Measurements from ENCODE around the gene NT5C1A.

NT5C1A gene

DNA sequence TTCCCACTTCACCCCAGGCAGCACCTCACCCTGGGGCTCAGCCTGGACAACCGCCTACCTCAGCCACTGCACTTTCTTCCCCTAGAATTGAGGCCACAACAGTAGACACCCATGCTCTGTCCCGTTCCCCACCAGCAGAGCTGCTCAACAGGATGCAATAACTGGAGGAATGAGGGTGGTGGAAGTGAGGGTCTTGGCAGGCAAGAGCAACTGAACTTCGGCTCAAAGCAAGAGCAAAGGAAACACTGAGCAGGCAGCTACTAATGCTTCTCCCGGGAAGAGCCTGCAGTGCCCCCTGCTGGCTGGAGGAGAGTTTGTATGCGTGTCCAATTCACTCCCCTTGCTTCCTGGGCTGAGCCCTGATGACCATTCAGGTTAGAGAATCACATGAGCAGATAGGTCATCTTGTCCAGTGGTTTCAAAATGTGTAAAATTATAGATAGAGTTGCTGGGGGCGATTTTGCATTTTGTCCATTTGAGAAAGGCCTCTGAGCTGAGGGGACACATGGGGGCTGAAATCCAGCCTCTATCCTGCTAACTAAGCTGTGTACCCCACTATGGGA lies 13.9 kb downstream of the NT5C1A start:
- peak; percentile 80 to 84 for DNase-seq

DNA sequence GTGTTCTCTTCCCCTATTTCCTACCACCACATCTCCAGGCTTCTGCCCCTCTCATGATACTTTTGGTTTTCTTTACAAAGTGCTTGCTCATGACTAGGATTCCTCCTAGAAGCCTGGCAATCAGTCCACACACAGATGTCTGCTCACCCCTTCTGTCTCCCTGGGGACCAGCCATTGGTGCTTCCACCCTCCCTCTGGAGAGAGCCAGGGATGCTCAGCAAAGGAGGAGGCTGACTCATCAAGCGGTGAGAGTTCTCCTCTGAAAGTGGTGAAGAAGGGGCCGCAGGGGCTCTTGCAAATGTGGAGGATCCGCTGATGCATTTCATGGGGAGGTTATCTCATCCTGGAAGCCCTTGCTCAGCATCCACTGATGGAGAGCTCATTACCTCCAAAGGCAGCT lies 14.5 kb downstream of the NT5C1A start:
- DNase-seq = no peak

DNA sequence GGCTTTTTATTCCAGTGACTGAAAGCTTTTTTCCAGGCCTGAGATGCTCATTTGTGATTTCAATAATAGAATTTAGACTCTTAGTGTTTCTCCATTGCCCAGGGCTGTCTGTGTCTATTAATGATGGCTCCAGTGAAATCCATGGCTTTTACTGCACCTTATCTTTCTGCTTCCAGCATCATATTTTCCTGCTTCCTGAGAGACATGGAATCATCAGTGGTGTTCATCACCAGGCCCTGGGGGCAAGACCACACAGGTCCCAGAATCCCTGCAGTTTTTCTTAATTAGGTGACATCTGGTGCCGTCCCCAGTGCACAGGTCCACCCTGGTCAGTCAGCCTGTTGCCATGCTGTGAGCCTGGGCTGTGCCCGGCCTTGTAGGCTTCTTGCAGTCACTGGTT lies 15.5 kb downstream of the NT5C1A start:
- no peak for DNase-seq

DNA sequence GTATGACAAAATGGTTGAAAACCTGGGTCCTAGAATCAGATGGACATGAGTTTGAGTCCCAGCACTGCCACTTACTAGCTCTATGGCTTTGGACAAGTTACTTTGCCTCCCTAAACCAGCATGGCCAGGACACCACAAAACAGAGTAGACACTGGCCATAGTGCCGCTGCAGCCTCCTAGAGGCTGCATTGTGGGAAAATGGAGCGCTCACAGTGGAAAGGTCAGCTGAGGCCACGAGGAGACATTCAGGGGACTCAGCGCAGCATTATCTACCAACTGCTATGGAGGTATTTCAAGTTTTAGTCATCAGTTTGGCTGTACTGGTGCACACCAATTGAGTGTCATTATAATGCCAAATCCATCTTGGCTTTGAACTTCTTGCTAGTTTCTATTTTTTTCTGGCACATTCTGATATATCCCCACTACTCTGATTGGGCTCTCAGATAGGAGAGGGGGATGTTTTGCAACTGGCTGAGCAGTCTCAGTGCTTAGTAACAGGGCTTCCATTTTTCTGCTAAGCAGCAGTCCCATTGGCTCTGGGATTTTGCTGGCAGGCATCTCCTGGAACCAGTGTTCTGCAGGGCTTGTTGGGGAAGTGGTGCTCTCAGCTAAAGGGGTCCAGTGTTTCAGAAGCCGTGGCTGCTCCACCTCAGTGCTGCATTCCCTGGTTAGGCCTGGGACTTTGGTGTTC lies 16.2 kb downstream of the NT5C1A start:
- no peak for DNase-seq

- no peak for DNase-seq
These were observed 17.6 kb downstream of the NT5C1A start for GRCh38 chr1:39654291-39654690.

GRCh38 chr1:39653546-39654031 lies 18.3 kb downstream of the NT5C1A start:
- DNase-seq = peak; percentile 74 to 78

DNA sequence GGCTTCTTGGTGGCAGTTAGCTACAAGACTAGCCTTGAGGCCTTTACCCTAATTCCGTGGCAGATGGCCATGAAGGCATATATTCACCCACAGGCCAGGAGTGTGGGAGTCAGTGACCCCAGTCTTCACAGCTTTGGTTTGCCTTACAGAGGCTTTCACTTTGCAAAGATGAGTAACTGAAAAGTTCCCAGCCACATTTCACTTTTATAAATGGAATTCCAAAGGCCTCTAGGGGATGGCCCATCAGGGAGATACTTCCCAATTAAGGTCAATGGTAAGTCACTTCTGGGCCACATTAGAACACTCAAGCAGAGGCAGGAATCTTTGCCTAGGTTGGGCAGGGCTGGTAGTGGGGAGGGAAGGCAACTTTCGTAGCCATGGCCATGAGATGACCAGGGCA lies 19.4 kb downstream of the NT5C1A start:
- DNase-seq = no peak

DNA sequence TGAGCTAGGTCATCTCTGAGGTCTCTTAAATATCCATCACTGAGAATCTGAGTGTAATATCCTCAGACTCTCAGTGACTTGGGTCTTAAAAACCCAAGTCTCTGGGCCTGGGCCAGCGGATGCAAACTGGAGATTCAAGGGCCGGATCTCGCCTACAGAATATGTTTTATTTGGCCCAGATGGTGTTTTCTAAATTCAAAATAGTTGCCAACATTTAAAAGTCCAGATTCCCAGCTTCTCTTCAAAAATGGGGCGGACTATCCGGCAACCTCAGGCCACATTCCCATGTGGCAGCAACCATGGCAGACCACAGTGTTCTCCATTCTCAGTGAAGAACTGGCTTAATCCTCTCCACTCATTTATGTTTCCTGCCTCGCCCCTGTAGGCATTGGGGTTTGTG lies 19.8 kb downstream of the NT5C1A start:
- no peak for DNase-seq

DNA sequence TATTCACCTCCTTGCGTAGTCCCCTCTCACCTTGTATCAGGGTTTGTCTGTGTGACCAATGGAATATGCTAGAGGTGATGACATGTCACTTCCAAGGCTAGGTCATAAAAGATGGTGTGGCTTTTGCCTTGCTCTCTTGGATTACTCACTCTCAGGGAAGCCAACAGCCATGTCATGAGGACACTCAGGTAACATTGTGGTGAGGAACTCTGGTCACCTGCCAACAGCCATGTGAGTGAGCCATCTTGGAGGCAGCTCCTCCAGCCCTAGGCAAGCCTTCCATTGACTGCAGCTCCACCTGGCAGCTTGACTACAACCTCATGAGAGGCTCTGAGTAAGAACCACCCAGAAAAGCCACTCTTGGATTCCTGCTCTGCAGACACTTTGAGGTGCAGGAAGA lies 21.5 kb downstream of the NT5C1A start:
- DNase-seq = no peak

DNA sequence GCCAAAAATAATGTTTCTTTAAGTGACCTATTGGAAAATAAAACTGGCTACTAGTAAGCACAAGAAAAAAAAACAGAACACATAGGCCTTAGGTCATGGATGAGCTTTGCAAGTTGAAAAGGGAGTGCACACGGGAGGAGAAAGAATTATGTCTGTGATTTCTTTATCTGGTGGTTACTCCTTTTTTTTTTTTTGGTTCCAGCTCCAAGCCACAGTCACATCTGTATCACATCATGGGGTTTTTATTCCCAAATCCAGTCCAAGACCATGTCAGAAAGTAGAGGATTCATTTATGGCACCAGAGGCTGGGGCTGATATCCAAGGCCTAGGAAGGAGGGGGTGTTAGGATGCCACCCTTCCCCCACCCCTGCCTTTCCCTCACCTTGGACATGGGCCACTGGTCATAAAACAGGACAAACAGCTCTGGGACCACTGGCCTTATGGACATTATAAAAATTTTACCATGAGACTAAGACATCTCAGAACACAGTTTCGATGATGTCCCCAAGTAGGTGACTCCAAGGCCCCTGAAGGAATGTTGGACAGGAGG lies 22.2 kb downstream of the NT5C1A start:
- DNase-seq = no peak

GRCh38 chr1:39648496-39648895 lies 23.4 kb downstream of the NT5C1A start:
- DNase-seq = no peak

GRCh38 chr1:39647247-39647646 lies 24.7 kb downstream of the NT5C1A start:
- DNase-seq = no peak

DNA sequence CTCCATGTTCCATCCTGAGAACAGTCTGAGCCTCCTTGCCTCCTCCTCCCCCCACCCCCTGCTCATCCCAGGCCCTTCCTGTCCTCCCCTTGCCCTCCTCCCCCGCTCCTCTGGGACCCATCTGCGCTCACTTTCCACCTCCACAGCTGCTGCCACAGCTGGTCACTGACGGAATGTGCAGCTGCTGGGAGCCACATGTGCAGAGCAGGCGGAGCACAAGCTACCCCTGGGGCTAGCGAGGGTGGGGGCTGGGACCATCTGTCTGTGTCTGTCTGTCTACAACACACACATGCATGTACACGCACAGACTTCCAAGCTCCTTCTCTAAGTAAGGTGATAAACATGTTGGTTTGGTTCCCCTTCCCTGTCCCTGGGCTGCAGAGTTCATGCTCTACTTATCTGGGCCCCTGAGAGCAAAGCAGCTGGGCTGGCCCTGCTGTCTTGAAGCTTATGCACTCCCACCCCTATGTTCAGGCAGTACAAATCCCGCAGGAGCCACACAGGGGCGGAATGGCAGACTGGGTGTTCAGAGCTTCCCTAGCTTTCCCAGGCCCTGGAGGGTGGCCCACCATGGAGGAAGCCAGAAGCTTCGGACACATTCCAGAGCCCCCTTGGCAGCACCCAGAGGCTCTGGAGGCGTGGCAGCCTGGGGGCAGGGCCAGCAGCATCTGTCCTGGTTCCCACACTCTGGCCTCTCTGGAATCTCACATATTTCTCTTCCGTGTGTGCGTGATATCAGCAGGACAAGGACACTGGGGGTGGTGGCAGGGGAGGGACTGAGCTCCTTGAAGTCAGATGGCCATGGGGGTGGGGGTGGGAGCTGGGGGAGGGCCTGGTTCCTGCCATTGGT lies 25.4 kb downstream of the NT5C1A start:
- no peak for DNase-seq

DNA sequence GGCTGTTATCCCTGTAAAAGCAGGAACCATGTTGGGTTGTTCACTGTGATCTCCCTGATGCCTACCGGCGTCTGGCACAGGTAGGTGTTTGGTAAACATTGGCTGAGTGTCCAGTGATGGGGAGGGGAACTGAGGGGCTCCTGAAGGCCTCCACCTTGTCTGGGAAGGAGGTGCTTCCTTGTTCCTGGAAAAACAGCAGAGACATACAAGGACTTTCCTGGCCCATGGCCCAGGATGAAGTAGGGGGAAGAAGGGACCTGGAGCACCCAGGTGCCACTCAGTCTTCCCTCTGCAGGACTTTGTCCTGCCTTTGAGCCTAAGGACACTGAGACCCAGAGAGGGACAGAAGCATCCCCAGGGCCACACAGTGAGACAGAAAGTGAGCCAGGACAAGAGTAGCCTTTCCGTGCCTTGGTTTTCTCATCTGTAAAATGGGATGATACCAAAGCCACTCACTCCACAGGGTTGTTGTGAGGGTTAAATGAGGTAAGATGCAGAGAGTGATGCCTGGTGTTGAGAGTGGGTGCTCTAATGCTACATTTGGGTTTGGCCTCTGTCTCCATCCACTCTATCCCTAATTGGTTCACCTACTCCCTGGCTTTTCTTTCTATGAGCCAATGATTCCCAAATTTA lies 26.4 kb downstream of the NT5C1A start:
- DNase-seq = no peak

DNA sequence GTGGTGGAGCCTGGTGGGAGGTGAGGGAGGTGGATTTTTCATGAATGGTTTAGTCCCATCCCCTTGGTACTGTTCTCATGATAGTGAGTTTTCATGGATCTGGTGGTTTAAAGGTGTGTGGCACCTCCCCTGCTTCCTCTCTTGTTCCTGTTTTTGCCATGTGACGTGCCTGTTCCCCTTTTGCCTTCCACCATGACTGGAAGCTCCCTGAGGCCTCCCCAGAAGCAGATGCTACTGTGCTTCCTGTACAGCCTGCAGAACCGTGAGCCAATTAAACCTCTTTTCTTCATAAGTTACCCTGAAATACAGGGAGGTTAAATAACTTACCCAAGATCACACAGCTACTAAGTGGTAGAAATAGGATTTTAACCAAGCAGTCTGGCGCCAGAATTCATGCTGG lies 28.2 kb downstream of the NT5C1A start:
- DNase-seq = no peak

DNA sequence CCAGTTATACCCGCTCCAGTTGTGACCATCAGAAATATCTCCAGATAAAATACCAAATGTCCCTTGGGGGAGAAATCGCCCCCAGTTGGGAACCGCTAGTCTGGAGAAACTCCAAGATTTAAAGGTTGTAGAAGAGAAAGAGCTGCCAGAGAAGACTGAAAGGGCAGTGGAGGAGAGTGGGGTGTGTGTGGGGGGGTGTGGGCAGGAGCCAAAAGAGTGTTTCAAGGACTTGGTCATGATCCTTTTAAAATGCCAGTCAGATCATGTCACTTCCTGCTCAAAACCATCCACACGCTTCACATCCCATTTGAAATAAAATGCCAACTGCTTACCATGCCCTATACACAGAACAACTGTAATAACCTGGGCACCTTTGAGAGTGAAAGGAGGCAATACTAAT lies 29.1 kb downstream of the NT5C1A start:
- DNase-seq = no peak

- DNase-seq = no peak
These were observed 31.0 kb downstream of the NT5C1A start for GRCh38 chr1:39640861-39641260.

DNA sequence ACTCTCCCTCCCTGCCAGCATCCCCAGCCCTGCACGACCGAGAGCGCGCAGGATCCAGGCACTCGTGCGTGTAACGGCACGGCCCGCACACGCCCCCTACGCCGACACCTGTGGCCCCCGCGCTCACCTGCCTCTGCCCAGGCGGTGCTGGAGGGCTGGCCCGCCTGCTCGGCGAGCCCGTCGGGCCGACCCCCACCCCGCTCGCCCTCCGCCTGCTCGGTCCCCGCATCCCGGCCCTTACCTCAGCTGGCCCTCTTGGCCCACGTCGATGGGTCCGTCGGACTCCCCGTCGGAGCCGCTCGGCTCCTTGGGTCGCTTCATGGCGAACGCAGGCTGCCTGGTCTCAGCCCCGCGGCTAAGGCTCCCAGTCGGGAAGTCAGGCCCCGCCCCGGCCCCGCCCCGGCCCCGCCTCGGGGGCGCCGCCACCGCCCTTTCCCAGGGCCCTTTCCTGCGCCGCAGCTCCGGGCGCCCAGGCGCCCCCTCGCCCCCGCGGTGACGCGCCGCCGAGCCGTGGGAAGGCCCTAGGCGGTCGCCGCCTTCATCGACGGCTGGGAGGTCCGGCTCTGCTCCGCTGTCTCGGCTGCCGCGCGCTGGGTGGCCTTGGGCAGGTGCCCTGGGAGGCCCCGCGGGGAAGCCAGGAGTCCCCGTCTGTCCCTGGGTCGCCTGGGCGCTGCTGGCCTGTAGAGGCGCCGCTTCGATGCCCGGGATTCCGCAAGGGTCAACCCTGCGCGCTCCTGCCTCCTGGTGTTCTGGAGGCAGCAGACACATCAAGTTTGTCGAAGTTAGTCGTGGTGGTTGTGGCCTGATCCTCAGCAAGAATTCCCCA lies 32.4 kb downstream of the NT5C1A start, which contains the start of gene HEYL:
Gene HEYL (minus strand): TSS at position 339 of the 826 bp plus-strand sequence. CDS start 18 bp downstream, at position 321.
- DNase-seq = peak; percentile 72 to 79

GRCh38 chr1:39638965-39639304 lies 33.0 kb downstream of the NT5C1A start:
- DNase-seq = no peak

GRCh38 chr1:39637361-39637760 lies 34.5 kb downstream of the NT5C1A start:
- no peak for DNase-seq

DNA sequence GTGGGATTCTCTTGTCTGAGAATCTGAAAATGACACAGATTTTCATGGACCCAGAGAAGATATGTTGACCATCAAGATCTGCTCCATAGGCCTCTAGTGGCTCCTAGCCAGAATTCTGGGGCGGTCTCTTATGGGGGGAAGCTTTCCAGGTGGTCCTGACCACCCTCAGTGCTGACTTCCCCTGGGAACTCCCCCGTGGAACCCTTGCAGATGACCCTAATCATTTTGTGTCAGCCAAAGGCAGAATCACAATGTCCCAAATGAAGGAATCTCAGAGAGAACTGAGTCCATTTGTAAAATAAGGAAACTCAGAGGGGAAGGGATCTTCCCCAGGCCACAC lies 36.1 kb downstream of the NT5C1A start:
- no peak for DNase-seq

DNA sequence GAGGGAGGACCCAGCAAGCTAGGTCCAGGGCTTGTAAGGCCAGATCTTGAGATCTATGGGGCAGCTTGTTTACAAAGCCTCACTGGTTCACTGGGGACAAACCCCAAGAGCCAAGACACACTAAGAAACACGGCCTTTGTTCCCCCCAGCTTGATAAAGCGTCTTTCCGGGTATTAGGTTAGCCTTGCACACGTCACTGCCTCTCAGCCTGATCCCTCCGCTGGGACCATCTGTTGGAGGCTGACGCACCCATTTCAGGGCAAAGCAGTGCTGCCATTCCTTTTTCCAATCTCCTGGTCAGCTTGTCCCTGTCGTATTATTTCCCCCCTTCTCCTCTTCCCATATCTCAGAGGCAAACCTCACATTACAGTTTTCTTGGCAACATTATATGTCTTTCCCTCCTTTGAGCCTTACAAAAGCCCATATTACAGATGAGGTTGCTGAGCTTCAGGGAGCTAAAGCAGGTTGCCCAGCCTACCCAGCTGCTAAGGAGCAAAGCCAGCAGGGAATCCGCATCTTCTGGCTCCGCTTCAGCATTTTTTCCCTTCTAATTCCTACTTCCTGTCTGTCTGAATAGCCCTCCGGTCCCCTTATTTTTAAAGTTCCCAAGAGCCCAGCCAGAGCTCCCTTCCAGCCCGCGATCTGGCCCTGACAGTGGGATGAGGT lies 36.6 kb downstream of the NT5C1A start:
- DNase-seq = no peak

All from Kasumi-1 (cell line).